Testis (tissue), 2 donors: Measurements from ENCODE around the gene ZNF362.

Source experiments
- CTCF ChIP-seq, 3 experiments: fragments of 450-650 bp in 2 of 3; fragments of 200-600 bp in 1 of 3; sonication (generic) in 1 of 3; IDR thresholded peaks; one replicate each; pipeline ENCODE4 v1.5.1; 2016 to 2019; ENCODE audit warnings: antibody characterized with exemption in 3 of 3, mild to moderate bottlenecking in 2 of 3, moderate library complexity in 1 of 3
- POLR2A ChIP-seq: fragments of 450-650 bp; IDR thresholded peaks from one replicate; pipeline ENCODE4 v1.6.1; 2017; ENCODE audit warnings: antibody characterized with exemption, mild to moderate bottlenecking, moderate library complexity

- TF ChIP-seq POLR2A, result no peak
- no peak for TF ChIP-seq CTCF (IDR thresholded peaks at IDR 0.05)
Observed at GRCh38 chr1:33312413-33312749, 56.1 kb downstream of the ZNF362 start.
